ENCODE data around the gene CHCHD6.

CHCHD6 gene

GRCh38 chr3:127001486-127002194, 297.6 kb downstream of the CHCHD6 start:
- TF ChIP-seq CTCF (IDR thresholded peaks at IDR 0.05; ENCODE audit: low read length, missing control alignments): no peak
- H3K4me3 ChIP-seq (replicated peaks; ENCODE audit: low read depth, low read length): no peak overlapping the region
- no peak for DNase-seq (ENCODE audit: low read depth)

- H3K4me3 ChIP-seq (replicated peaks; ENCODE audit: low read depth, low read length): no peak overlapping the region
- TF ChIP-seq CTCF (IDR thresholded peaks at IDR 0.05; ENCODE audit: low read length, missing control alignments): peak; percentile 52
- peak; percentile 92 for DNase-seq (ENCODE audit: low read depth)
Measured at GRCh38 chr3:127002195-127003174, 298.4 kb downstream of the CHCHD6 start.

GRCh38 chr3:127003175-127003555, 299.1 kb downstream of the CHCHD6 start:
- TF ChIP-seq CTCF (IDR thresholded peaks at IDR 0.05; ENCODE audit: low read length, missing control alignments): no peak
- H3K4me3 ChIP-seq (replicated peaks; ENCODE audit: low read depth, low read length): no peak overlapping the region
- DNase-seq (ENCODE audit: low read depth): no peak

- TF ChIP-seq CTCF (IDR thresholded peaks at IDR 0.05; ENCODE audit: low read length, missing control alignments): no peak
- H3K4me3 ChIP-seq (replicated peaks; ENCODE audit: low read depth, low read length): no peak overlapping the region
- DNase-seq (ENCODE audit: low read depth): no peak
Measured at GRCh38 chr3:127003601-127004280, 299.7 kb downstream of the CHCHD6 start.

- no peak for TF ChIP-seq CTCF (IDR thresholded peaks at IDR 0.05; ENCODE audit: low read length, missing control alignments)
- DNase-seq (ENCODE audit: low read depth): no peak
Measured at GRCh38 chr3:127004641-127005397, 300.8 kb downstream of the CHCHD6 start.

GRCh38 chr3:127005864-127006500, 301.9 kb downstream of the CHCHD6 start:
- H3K4me3 ChIP-seq (replicated peaks; ENCODE audit: low read depth, low read length): no peak overlapping the region
- no peak for TF ChIP-seq CTCF (IDR thresholded peaks at IDR 0.05; ENCODE audit: low read length, missing control alignments)
- peak; percentile 27 for DNase-seq (ENCODE audit: low read depth)

More at GRCh38 chr3:127004641-127005397, 300.8 kb downstream of the CHCHD6 start:
- no peak overlapping the region for H3K4me3 ChIP-seq (replicated peaks; ENCODE audit: low read depth, low read length)
